T47D (cell line): ENCODE measurements around the gene DPP7.
A peak's percentile ranks its signal among the peaks of the same experiment; 100 is the strongest.
"Not testable (repeated sequence)": the region's sequence is repeated elsewhere in the genome, so short reads cannot be mapped to it uniquely, and the experiment has no call there.

Experiments used
- DNase-seq, 2 experiments: peaks; one replicate each; pipeline versions ENCODE4 v3.0.0 to v3.0.0-alpha.2; 2011 to 2012; ENCODE audit warnings: low read depth in 1 of 2, low spot score in 1 of 2
- JUND ChIP-seq: IDR thresholded peaks from 2 replicates; pipeline ENCODE4 v1.6.1; 2012; ENCODE audit warnings: low read depth
- in situ Hi-C: cut with HindIII; loops from 2 replicates; pipeline ENCODE4 v1.10.0; 2016; ENCODE audit warnings: low sequenced_read_pairs, low pct_unique_long_range_greater_than_20kb

DPP7 gene

GRCh38 chr9:137070201-137070905 lies 44.2 kb downstream of the DPP7 start, which contains the start of gene SAPCD2:
Gene SAPCD2 (minus strand): TSS chr9:137070557. CDS start chr9:137070460, 97 bp downstream.
- TF ChIP-seq JUND, result no peak
- DNase-seq, result peak; percentile 93 to 99
- in situ Hi-C loops, result no loop called here

DNA sequence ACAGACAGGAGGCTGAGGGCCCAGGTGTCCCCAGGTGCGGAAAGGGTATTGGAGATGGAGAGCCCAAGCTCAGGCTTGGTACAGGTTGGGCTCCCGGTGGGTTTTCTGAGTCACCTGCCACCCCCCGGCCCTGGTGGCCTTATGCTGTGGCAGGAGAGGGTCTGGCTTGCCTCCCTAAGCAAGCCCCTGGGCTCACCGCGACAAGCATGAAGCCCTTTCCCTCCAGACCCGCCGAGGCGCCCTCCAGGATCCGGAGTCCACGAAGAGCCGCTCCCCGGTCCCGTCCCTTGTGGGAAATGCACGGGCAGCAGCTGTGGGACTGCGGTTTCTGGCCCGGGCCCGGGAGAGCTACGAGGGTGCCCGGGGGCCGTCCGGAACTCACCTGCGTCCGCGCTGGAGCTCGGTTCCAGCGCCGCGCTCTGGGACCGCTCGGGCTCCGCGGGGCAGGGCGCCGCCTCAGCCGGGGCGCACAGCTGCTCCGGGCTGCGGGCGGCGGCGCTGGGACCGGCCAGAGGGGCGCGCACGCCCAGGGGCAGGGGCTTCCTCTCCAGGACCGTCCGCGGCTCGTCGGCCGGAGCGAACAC lies 44.9 kb downstream of the DPP7 start:
- TF ChIP-seq JUND, result no peak
- in situ Hi-C loops, result no loop called here
- DNase-seq, result no peak

DNA sequence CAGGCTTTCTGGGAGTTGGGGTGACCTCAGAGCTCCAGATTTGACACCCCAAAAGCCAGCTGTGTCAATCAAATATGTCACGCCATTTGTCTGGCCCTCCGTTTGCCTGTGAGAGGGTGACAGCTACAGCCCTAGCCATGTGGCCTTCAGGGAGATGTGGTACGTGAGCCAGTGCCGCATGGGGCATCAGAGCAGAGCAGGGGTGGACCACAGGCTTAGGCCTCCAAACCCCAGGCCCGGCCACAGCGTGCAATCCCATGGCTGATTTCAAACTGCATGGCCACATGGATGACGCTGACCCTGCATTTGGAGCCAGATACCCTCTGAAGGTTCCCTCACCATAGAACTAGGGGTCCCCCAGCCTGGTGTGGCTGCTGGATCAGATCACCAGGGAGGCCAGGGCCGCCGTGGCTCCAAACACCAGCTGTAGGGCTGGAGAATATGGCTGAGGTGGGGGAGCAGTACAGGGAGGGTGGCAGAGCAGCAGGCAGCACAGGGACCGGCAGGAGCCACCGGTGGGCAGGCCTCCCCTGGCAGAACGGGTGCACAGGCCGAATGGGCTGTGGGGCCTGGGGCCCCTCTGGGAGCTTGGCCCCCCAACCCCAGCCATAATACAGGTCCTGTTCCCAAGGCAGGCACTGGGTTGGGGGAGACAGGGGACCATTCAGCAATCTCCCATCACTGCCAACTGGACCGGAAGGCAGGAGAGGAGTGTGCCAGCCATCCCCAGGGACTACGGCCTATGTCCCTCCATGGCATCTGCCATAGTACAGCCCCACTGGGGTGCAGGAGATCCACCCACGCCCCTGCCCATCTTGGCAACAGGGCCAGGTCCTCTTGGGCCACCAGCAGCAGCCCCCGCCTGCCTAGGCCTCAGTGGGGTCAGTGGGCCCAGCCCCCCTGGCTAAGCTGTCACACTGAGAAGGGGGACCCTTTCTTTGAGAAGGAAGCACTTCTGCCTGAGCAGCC lies 45.7 kb downstream of the DPP7 start:
- DNase-seq, result no peak
- in situ Hi-C loops, result no loop called here
- no peak for TF ChIP-seq JUND

- peak; percentile 94 for DNase-seq
- no peak for TF ChIP-seq JUND
- in situ Hi-C loops, result no loop called here
Measured at GRCh38 chr9:137067860-137068538, 46.5 kb downstream of the DPP7 start.

DNA sequence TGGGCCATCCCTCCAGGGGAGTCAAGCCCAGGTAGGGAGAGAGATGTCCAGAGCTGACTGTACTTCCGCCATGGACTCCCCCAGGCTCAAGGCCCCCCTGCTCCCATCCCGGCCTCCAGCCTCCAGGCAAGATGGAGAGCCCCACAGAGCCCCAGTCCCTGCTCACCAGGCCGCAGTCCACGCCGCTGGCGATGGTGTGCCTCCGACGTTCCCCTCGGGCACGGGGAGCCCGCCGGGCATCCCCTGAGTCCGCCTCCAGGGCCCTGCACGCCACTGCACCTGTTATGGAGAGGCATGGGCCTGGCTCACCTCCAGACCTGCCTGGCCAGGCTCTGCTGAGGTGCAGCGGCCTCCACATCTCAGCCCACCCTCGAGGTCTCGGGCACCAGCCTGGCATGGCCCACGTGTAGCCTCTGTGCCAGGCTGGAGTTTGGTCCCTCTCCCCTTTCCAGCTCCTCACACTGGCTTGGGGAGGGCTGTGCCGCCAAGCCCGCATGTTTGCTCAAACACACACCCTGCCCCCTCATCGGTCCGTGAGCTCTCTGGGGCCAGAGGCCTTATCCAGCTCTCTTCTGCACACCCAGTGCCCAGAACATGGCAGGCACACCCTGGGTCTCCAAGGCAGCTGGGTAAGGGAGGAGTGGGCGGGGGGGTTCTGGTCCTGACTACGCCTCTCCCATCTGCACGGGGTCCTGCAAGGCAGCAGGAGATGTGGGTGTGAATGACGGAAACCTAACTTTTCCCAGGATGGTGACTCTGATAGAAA lies 48.3 kb downstream of the DPP7 start:
- DNase-seq, result no peak
- TF ChIP-seq JUND, result no peak
- in situ Hi-C loops, result no loop called here

- in situ Hi-C loops, result no loop called here
- TF ChIP-seq JUND, result no peak
- no peak for DNase-seq
Measured at GRCh38 chr9:137065336-137065967, 49.1 kb downstream of the DPP7 start.

- TF ChIP-seq JUND, result no peak
- no peak for DNase-seq
- in situ Hi-C loops, result no loop called here
Measured at GRCh38 chr9:137064880-137065164, 49.7 kb downstream of the DPP7 start.

DNA sequence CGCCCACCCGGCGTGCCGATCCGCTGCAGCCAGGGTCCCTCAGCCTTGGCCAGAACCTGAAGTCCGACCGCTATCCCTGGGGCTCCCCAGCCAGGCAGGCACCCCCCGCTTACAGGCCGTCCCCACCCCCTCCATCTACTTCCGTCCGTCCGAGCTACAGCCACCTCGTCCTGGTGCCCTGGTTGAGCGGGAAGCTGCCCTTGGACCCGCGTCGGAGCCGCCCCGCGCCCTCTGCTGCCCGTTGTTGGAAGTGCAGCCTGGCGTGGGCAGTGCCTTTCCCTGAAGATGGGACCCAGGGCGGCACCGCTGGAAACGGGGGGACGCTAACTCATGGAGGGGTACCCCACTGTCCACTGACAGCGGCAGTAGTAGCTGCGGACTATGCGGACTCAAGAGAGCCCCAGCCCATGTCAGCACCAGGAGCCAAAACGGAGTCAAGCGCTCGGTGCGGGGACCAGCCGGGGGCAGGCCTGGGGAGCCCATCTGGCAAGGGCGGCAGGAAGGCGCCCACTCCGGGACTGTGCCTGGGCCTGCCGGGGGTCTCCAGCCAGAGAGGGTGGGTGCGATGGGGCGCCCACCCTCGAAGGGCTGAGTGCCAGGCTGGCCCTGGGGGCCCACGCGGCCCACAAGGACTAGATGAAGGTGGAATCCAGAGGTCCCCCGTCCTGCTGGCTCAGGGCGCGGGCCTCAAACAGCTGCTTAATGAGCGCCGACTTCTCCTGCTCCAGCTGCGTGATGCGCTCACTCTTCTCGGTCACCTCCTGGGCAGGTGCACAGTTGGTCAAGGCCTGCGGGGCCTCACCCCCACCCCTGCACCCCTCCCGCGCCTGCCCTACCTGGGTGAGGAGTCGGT lies 50.3 kb downstream of the DPP7 start:
- DNase-seq, result peak; percentile 78 to 85
- in situ Hi-C loops, result no loop called here
- no peak for TF ChIP-seq JUND

DNA sequence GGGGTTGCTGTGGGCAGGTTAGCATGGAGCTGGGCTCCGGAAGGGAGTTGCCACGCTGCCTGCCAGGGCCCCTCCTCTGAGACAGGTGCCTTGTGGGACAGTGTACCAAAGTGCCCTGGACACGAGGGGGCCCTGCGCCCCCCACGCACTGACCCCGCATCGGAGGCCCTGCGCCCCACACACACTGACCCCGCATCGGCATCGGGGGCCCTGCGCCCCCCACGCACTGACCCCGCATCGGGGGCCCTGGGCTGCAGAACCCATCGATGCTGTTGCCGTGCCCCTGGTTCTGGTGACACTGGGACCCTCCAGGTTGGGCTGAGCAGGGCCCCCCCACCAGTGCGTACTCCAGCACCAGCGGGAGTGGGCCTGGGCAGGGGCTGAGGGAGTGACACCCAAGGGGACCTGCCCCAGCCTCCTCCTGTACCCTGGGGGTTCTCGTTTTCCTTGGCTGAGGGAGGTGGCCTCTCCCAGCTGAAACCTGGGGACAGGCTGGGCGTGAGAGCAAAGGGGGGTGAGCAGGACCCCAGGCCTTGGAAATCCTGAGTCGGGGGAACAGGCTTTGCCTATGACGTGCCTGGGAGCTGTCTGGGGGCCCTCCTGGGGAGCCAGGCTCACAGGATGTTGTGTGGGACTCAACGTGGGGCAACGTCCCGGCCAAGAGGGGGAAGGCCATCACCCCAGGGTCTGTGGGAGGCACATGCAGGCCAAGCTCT lies 51.1 kb downstream of the DPP7 start:
- DNase-seq, result no peak
- no peak for TF ChIP-seq JUND
- in situ Hi-C loops, result no loop called here

DNA sequence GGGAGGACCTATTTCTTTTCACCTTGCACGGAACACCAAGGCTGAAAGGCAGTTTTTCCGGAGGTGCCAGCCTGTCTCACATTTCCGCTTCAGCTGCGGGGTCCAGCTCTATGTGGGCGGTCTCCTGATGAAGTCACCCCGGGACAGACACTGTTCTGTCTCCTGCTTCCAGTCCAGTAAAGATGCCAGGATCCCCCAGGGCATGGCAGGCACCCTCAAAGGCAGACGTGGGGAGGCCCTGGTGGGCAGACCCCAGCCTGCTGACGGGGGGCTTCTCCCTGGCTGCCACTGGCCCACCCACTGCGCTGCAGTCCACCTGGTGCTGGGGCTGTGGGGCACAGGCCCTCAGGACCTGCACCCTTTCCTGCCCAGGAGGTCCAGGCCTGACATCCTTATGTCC lies 51.7 kb downstream of the DPP7 start:
- DNase-seq, in situ Hi-C loops: not testable (repeated sequence)
